OCI-LY7 (cell line): Measurements from ENCODE around the gene ITGA7.

Experiments
- EZH2phosphoT487 ChIP-seq: fragments of 200-600 bp; sonication (generic); IDR thresholded peaks from 2 replicates; pipeline ENCODE4 v1.6.1; 2018; ENCODE audit warnings: low read depth, borderline replicate concordance, mild to moderate bottlenecking, mixed run types, antibody characterized with exemption, low read length, moderate library complexity, mixed read lengths
- TF ChIP-seq, protein P1 (sequence below): fragments of 200-600 bp; sonication (generic); conservative IDR thresholded peaks from 2 replicates; pipeline ENCODE4 v1.5.1; 2014; ENCODE audit warnings: mild to moderate bottlenecking, antibody characterized with exemption, low read length, moderate library complexity, mixed read lengths

- TF ChIP-seq, protein P1, sequence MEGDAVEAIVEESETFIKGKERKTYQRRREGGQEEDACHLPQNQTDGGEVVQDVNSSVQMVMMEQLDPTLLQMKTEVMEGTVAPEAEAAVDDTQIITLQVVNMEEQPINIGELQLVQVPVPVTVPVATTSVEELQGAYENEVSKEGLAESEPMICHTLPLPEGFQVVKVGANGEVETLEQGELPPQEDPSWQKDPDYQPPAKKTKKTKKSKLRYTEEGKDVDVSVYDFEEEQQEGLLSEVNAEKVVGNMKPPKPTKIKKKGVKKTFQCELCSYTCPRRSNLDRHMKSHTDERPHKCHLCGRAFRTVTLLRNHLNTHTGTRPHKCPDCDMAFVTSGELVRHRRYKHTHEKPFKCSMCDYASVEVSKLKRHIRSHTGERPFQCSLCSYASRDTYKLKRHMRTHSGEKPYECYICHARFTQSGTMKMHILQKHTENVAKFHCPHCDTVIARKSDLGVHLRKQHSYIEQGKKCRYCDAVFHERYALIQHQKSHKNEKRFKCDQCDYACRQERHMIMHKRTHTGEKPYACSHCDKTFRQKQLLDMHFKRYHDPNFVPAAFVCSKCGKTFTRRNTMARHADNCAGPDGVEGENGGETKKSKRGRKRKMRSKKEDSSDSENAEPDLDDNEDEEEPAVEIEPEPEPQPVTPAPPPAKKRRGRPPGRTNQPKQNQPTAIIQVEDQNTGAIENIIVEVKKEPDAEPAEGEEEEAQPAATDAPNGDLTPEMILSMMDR: no peak
- TF ChIP-seq EZH2phosphoT487: no peak
Measured at GRCh38 chr12:55652352-55652751, 55.4 kb downstream of the ITGA7 start.
